IPS DF 4.7 (cell line): ENCODE data around the gene EPN3.

Experiments used
- DNase-seq: peaks from one replicate; pipeline ENCODE4 v3.0.0-alpha.2; 2013; ENCODE audit warnings: low spot score; ENCODE audit errors: extremely low read depth

Gene EPN3

DNA sequence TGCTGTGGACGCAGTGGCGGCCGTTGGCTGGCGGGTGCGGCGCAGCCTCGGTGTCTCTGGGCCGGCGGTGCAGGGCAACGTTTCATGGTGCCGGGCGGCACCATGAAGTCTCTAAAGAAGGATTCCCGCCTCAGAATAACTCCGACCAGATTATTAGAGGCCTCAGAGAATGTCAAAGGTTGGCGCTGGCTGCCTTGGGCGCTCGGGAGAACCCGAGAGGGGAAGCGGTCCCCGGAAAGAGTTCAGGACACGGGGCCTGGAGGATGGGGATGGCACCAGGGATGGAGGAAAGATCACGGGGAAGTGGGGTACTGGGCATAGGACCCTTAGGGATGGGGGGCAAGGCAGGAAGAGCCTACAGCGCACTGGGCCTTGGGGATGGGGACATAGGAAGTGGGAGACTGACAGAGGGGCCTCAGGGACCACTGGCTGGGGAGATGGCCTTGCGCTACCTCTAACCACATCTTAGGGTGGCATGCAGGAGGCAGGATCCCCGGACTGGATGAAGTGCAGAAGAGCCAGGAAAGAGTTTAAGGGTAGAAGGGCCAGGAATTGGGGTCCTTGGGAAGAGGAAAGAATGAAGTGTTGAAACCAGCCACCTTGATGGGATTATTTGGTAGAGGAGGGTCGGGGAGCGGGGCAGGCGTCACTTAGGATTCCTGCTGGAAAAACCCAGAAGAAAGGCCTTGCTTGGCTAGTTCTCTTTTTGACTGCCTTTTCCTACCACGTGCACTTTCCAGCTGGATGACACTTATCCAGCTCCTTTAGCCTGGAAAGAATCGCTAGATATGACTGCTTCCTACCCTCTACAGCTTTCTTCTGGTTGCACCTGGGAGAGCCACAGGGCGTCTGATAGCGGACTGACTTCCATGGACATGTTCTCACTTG is 23.7 kb upstream of the EPN3 start:
- DNase-seq = no peak

DNA sequence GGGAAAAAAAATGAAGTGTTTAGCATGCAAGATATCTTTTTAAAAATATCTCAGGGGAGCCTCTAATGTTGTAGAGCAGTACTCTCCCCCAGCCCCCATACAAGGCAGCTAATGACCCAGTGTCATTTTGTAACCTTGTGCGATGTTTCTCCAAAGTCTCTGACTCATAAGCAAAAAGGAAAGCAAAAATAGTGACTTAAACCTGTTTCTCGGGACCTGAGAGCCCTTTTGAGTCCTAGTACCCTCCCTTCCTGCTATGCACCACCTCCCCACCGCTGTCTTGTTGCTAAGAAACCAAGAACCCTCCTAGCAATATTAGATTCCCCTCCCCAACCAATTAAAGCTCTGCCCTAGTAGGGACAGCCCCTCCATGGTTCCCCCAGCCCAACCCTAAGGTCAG is 21.5 kb upstream of the EPN3 start:
- DNase-seq = no peak

DNA sequence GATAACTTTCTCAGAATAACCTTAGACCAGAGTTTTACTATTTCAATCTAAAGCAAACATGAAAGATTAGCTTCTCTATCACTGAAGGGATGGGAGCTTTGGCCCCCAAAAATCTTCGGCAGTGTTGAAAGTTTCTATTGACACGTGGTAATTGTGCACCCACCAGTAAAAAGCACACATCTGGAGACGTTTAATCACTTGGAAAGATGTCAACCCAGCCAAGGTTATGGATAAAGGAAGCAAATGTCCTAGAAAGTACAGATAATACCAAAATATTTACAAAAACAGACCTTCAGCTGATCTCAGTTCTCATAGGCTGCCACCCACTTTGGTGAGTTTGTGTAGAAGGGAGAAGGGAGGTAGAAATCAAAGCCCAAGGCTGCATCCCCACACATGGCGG is 19.0 kb upstream of the EPN3 start:
- no peak for DNase-seq

DNA sequence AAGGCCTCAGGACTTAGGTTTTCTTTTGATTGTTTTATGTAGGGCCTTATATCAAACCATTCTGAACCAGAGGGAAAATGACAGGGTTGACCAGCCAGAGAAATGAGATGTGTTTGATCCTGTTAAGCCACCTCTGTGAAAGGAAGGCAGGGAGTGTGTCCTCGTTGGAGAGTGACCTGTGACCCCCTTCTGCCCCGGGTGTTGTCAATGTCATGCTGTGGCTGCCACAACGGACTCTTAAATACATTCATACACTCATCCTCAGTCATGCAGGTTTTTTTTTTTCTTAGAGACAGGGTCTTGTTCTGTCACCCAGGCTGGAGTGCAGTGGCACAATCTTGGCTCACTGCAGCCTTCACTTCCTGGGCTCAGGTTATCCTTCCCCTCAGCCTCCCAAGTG is 18.1 kb upstream of the EPN3 start:
- DNase-seq = no peak

DNA sequence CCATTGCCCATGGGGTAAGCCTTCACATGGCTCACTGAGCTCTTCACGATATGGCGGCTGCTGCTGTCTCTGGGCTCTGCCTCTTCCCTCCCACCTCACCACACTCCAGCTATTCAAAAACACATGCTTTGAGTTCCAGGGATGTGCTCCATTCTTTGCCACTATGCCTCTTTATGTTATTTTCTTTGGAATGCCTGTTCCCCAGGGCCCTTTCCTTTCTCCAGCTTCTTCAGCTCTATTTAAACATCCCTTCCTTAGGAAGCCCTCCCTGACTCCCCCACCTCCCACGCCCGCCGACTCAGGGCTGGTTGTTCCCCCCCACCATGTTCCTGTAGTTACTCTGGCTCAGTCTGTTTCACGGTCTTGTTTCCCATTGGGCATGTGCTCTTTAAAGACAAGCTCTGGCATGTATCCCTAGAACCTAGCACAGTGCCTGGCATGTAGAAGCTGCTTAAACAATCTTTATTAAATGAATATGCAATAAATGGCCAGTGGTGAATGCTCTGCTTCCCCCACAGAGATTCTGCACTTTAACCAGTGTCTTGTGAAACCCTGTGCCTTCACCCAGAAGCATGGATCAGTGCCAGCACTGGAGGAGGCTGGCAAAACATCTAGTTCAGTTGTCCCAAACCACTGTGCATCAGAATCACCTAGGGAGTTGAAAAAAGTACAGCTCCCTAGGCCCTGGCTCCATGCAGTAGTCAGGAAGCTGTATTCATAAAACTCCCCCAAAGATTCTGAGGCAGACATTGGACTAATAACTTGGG is 17.4 kb upstream of the EPN3 start:
- DNase-seq = no peak

DNA sequence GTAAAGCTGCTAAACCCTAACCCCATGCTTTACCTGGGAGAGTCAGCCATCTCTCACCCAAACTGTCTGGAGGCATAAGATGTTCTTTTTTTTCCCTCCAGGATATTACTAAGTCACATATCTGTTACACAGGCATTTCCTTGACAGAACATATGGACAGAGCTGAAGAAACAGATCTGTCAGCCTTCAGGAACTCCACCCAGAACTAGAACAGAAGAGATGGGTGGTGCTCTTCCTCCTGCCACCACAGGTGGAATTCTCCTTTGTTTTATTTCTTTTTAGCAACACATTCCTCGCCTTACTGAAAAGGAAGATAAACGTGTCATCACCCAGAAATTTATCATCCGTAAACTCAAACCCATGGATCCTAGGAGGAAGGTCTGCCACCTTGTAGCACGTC is 15.5 kb upstream of the EPN3 start:
- no peak for DNase-seq

DNA sequence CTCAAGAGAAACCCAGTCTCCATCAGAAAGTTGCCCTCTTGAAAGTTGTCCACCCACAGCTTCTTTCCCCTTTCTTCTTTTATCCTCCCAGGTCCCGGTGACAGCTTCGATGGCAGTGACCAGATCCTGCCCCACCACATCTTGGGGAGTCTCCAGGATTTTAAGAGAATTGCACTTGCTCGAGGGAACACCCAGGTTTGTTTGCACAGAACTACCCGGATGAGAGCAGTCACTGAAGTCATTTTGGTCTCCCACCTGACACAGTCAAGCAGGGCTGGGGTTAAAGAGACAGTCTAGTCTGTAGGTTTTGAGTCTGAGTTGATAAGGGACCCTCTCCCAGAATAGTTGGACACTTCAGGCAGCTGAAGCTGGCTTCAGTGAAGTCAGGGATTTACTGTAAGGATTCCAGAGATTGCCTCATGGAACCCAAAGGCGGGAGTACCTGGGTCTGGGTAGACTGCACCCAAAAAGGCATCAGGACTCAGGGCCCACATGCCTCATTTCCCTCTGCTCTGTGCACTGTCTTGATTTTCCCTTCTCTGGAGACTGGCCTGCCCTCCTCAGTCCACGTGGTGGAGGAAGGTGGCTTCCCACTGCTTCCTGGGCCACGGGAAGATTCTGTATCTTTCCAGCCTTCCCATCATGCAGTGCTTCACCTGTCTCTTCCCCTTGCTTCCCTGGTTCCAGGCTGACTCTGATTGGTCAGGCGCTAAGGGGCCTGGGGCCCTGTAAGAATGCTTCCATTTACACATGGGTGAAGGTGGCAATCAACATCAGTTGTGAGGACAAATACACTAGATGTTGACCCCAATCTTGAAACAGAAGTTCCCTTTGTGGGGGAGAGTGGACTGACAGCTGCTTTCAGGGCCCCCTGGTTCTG is 14.8 kb upstream of the EPN3 start:
- DNase-seq = no peak

DNA sequence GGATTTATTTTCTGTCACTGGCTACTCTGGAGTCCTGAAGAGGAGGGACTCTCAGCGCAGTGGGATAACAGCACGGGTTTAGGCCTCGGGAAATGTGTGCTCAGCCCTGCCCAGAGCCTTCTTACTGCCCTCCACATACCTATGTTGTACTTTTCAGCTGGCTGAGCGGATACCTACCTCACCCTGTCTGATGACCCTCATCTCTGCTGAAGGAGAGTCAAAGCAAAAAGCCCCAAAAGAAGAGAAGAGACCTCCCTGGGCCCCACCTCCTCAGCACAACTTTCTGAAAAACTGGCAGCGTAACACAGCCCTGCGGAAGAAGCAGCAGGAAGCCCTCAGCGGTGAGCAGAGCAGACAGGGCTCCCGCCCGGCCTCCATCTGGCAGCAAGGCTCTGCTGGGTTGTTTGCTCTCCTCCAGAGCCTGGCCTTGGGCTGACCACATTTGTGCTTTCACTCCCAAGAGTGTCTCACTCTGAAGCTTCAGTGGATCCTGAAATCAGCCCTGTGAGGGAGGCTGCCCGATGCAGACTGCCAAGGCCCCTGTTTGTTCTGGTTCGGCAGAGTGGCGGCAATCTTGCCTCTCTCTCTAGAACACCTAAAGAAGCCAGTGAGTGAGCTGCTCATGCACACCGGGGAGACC is 14.0 kb upstream of the EPN3 start:
- no peak for DNase-seq

DNA sequence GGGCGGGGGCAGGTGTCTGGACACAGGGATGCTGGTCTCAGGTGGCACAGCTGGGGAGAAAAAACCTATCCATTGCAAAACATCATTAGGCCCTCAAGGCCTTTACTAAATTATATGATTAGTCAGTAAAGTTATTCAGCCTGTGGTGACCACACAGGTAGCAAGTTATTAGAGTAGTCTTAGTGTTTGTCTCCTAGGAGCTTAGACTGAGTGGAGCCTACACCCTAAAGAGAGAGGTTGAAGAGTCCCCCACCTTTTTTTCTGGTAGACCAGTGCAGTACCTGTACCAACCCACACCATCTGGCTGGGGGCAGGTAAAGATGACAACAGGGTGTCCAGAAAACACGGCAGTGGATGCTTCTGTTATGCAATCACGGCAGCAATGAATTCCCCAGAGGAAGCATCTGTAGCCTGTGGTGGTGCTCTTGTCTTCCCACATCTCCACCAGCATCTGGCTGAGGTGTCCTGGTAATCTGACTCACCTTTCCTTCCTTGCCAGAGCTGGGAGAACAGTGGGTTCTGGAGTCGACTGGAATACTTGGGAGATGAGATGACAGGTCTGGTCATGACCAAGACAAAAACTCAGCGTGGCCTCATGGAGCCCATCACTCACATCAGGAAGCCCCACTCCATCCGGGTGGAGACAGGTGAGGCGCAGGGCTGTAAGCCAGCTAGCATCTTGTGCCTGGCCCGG is 13.2 kb upstream of the EPN3 start:
- no peak for DNase-seq

DNA sequence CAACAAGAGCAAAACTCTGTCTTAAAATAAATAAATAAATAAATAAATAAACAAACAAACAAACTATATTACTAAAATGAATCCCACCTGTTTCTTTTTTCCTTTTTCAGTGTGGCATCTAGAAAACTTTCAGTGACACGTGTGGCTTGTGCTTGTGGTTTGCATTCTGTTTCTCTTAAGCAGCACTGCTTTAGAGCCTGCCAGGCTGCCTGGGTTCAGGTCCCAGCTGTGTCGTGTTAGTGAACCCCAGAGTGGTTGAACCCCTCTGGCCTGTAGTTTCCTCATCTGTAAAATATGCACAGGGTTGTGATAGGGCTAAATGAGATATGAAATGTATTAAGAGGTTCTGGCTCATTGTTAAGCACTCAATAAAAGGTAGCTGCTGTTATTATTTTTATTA is 12.1 kb upstream of the EPN3 start:
- DNase-seq = no peak

DNA sequence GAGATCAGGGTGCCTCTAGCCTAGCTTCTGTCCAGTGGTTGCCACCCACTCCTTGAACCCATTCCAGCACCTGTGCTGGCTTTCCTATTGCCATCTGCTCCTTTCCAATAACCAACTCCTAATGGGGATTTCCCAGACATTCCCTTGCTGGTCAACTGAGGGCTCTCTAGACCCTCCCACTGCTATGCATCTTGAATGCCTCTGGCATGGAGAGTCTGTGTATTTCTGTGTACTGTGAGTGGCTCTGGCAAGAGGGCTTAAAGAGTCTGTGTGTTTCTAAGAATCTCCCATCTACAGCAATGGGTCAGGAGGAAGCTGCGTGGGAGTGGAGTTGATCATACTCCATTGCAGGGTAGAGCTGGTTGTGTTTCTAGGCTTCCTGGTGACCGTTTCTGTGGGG is 11.0 kb upstream of the EPN3 start:
- DNase-seq = no peak

DNA sequence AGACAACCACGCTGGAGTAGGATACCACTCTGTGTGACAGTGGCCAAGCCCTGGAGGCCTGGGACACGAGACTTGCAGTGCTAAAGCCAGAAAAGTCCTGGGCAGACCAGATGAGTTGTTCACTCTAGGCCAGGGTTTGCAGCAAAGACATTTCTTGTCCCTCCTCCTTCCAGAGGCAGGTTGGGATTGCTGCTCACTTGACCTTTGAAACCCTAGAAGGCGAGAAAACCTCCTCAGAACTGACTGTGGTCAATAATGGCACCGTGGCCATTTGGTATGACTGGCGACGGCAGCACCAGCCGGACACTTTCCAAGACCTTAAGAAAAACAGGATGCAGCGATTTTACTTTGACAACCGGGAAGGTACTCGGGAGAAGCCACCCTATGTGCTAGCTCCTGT is 9.8 kb upstream of the EPN3 start:
- no peak for DNase-seq

DNA sequence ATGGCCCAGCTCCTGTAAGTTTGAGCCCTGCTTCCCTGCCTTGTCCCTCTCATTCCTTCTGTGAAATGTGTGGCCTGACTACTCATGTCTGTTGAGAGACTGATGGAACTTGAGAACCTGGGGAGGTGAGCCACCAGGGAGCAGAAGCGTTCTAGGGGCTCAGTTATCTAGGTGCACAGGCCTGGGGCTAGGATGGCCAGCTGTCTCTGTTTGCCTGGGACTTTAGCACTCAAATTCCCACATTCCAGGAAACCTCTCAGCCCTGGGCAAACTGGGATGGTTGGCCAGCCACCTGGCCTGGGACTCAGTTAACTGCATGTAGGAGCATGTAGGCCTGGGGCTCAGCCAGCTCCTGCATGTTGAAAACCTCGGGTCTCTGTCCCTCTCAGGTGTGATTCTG is 9.3 kb upstream of the EPN3 start:
- no peak for DNase-seq

DNA sequence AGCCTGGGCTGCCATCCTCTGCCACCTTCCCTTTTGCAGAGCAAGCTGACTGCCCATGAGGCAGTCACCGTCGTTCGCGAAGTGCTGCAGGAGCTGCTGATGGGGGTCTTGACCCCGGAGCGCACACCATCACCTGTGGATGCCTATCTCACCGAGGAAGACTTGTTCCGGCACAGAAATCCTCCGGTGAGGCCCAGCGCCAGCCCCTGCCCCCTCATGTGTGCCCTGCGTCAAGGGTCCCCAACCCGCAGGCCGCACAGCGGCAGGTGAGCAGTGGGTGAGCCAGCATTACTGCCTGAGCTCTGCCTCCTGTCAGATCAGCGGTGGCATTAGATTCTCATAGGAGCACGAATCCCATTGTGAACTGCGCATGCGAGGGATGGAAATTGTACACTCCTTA is 7.7 kb upstream of the EPN3 start:
- DNase-seq = no peak

DNA sequence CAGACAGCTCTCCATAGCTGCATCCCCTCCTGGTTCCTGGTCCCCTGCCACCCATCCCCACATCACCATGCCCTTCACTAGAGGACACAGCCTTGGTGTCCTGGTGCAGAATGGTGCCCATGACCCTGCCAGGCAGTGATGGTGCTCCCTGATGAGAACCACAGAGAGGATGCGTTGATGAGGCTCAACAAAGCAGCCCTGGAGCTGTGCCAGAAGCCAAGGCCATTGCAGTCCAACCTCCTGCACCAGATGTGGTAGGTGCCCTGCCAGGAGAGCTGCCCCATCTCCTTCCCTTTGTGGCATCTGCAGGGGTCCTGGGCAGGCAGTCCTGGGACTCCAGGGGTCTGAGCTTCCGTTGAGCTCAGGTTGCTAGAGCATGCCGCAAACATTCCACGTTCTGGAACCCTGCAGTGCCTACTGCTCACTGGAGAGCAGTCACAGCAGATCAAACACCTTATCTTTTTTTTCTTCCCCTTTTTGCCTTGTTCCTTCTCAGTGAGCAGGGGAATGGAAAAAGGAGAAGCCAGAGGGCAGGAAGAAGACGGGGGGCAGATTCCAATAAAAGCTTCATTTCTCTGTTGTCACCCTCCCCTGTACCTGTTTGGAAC is 5.3 kb upstream of the EPN3 start:
- DNase-seq = no peak

DNA sequence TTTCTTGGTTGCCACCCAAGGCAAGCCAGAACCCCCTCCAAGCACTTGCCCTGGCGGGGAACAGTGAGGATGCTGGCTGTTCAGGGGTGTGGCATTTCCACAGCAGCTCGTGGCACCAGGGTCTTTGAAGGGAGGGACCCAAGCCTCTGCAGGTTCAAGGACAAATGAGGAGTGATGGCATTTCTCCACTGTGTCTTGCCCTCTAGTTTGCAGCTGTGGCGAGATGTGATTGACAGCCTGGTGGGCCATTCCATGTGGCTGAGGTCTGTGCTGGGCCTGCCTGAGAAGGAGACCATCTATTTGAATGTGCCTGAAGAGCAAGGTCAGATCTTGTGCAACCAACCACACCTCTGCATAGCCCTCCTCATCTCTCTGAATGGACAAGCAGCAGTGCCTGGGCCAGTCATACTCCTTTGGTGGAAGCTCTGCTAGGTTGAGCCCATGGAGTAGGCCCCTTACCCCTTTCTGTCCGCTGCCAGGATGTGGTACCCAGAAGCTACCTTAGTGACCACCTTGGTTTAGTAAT is 4.5 kb upstream of the EPN3 start:
- DNase-seq = no peak

DNA sequence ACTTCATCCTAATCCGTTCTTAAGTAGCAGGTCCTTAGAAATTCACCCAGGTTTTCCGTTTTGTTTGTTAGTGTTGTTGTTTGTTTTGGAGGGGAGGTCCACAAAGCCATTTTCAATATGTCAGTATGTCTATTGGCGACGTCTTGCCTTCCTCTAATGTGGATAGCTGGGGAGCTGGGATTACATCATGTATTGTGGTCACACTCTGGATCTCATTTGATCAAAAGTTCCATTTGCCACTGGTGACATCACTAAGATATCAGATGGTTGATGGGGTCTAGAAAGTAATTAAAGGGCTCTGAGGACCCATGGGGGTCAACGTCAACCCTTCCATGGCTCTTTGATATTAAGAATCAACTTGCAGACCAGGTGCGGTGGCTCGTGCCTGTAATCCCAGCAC is 2.7 kb upstream of the EPN3 start:
- no peak for DNase-seq

DNA sequence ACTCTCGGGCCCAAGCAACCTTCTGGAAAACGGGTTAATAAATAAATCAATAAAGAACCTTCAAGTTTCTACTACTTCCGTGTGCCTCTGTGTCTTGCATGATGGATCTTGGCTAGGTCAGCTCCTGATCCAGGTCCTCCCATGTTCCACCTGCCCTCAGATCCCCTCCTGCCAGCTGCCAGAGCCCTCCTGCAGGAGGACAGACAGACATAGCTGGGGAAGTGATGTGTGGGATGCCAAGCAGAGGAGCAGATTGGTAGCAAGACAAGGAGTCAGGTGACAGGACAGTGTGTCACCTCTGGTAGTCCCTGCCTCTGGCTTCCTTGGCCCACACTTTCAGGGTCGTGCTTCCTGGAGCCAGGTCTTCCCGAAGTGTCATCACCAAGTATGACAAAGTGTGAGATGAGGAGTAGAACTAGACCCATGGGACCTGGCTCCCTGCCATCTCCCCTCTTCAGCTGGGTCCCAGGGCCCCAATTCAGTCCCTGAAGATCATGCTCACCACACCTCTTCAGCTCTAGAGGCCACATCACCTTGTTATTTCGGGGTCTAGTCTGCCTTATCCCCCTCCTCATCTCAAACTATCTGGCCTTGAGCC is 1.0 kb upstream of the EPN3 start:
- DNase-seq = no peak

DNA sequence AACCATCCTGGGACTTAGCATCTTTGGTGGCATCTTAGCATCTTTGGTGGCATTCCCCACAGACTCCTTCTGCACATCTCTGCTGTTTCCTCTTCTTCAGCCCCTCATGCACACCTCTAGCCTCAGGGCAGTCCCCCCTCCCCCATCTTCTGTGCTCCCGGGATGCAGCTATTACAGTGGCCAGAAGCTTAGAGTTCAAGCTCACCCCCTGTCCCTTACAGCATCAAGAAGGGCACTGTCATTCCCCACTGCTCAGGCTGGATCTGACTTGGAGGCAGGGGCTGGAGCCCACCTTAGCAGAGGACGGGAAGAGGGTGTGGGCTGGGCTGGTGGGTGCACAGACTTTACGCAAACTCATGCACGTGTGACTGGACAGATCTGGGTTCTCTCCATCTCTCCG is 650 bp downstream of the EPN3 start:
- no peak for DNase-seq

DNA sequence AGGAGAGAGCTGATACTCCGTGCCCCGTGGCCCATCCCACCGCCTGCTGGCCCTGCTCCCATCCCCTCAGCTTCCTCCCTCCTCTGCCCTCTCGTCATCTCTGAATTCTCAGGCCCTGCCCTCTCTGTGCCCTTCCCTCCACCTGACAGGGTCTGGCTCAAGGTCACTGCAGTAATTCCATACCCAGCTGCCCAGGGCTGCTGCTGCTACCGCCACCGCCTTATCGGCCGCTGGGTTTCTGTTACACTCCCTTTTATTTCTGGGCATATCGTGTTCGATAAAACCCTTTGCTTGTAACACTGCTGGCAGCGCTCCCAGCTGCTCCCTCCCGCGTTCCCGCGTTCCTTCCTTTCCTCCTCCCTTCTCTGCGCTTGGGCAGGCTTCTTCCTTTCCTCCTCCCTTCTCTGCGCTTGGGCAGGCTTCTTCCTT is 1.2 kb downstream of the EPN3 start:
- no peak for DNase-seq
